ENCODE results near the gene CARD10. TPM values are rescaled to one million over a fixed set of nuclear protein-coding genes. Genes with fewer than 3 reads are reported as not detected.

The CARD10 gene
- polyA plus RNA-seq, 3 donors: 0.03 TPM; not detected in 2

DNA sequence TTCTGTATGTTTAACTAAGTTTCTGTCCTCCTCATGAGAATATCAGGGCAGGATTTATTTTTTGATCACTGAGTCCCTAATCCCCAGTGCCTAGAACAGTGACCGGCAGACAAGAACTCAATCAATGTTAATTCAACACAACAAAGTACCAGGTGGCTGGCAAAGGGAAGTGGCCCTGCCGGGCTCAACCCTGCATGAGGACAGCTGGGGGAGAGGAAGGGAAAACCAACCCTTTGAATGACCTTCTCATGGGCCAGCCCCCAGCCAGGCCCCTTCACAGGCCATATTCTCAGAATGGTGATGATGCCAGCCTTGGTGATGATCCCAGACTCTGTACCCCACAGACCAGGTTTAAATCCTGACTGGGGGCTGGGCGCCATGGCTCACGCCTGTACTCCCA, 31.6 kb downstream of the CARD10 start:
- Histone ChIP-seq H2AFZ (ENCODE audit: insufficient read depth, low read depth, low read length, poor library complexity, severe bottlenecking) (no peak overlapping the region), H3K36me3 (replicated peaks in 1 of 2; ENCODE audit: control insufficient read depth in 1 of 2, insufficient read depth in 2 of 2, low read length in 2 of 2) (peaks cover 0 to 3% of the 10 kb centered on the region in 2 donors), H3K27me3 (ENCODE audit: control insufficient read depth in 2 of 2, insufficient read depth in 2 of 2, low read length in 2 of 2) (no peaks in the 10 kb centered on the region), H3K4me1 (ENCODE audit: control insufficient read depth in 1 of 2, insufficient read depth in 2 of 2, low read length in 2 of 2) (peaks cover 37 to 50% of the 10 kb centered on the region in 2 donors), H3K9me3 (replicated peaks in 1 of 2; ENCODE audit: control insufficient read depth in 1 of 2, insufficient read depth in 1 of 2, low read length in 2 of 2) (no peaks in the 10 kb centered on the region), H4K20me1 (ENCODE audit: insufficient read depth, low read length) (peaks cover 22% of the 10 kb centered on the region), H3K4me2 (replicated peaks; ENCODE audit: extremely low read depth, low read length, poor library complexity, severe bottlenecking) (no peak overlapping the region), H3K27ac (ENCODE audit: low read depth in 1 of 2, low read length in 2 of 2) (no peak overlapping the region), H3K9ac (ENCODE audit: insufficient read depth, low read length, poor library complexity, severe bottlenecking) (no peak overlapping the region), H3K79me2 (ENCODE audit: insufficient read depth, low read length) (peaks cover 44% of the 10 kb centered on the region), H3K4me3 (replicated peaks in 1 of 3; ENCODE audit: low read depth in 2 of 3, low read length in 3 of 3) (no peak overlapping the region)
- TF ChIP-seq, protein P1, sequence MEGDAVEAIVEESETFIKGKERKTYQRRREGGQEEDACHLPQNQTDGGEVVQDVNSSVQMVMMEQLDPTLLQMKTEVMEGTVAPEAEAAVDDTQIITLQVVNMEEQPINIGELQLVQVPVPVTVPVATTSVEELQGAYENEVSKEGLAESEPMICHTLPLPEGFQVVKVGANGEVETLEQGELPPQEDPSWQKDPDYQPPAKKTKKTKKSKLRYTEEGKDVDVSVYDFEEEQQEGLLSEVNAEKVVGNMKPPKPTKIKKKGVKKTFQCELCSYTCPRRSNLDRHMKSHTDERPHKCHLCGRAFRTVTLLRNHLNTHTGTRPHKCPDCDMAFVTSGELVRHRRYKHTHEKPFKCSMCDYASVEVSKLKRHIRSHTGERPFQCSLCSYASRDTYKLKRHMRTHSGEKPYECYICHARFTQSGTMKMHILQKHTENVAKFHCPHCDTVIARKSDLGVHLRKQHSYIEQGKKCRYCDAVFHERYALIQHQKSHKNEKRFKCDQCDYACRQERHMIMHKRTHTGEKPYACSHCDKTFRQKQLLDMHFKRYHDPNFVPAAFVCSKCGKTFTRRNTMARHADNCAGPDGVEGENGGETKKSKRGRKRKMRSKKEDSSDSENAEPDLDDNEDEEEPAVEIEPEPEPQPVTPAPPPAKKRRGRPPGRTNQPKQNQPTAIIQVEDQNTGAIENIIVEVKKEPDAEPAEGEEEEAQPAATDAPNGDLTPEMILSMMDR (IDR thresholded peaks at IDR 0.05): no peak
- Mint-ChIP-seq H3K36me3 (peaks cover 7 to 8% of the 10 kb centered on the region in 2 donors), H3K4me1 (peaks cover 39% of the 10 kb centered on the region), H3K9me3 (no peaks in the 10 kb centered on the region), H3K27ac (peak overlapping the region in 3 of 7 donors; percentile 40 to 86 (median 47)), H3K27me3 (ENCODE audit: low read depth in 3 of 3) (peaks cover 0 to 6% (median 2%) of the 10 kb centered on the region in 3 donors), H3K4me3 (peak overlapping the region in 1 of 2 donors; percentile 97)
- intact Hi-C loops (cut with micrococcal nuclease): no loop called here
- 69% methylated on average over 3 of the region's 4 CpGs for WGBS (ENCODE audit: insufficient coverage)
- no peak for DNase-seq

DNA sequence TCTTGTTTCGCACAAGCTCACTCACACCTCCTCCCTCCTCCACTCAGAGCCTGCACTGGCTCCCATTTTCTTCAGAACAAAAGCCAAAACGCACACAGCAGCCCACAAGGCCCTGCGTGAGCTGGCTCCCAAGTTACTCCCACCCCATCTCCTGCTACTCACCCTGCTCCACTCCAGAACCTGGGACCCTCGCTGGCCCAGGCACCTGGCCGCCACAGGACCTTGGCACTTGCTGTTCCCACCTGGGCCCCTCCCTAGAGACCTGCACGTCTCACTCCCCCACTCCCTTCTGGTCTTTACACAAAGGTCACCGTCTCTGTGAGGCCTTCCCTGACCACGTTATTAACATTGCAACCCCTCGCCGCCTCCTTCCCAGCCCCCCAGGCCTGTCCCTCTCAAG, 32.1 kb downstream of the CARD10 start:
- Histone ChIP-seq H3K9me3 (replicated peaks in 1 of 2; ENCODE audit: control insufficient read depth in 1 of 2, insufficient read depth in 1 of 2, low read length in 2 of 2) (no peaks in the 10 kb centered on the region), H3K4me2 (replicated peaks; ENCODE audit: extremely low read depth, low read length, poor library complexity, severe bottlenecking) (peak overlapping the region; percentile 100), H3K4me1 (ENCODE audit: control insufficient read depth in 1 of 2, insufficient read depth in 2 of 2, low read length in 2 of 2) (peaks cover 35 to 54% of the 10 kb centered on the region in 2 donors), H2AFZ (ENCODE audit: insufficient read depth, low read depth, low read length, poor library complexity, severe bottlenecking) (no peak overlapping the region), H3K79me2 (ENCODE audit: insufficient read depth, low read length) (peaks cover 49% of the 10 kb centered on the region), H3K9ac (ENCODE audit: insufficient read depth, low read length, poor library complexity, severe bottlenecking) (no peak overlapping the region), H3K4me3 (replicated peaks in 1 of 3; ENCODE audit: low read depth in 2 of 3, low read length in 3 of 3) (peak overlapping the region in 1 of 3 experiments; percentile 97), H3K27ac (ENCODE audit: low read depth in 1 of 2, low read length in 2 of 2) (peak overlapping the region in 1 of 2 donors; percentile 93), H3K36me3 (replicated peaks in 1 of 2; ENCODE audit: control insufficient read depth in 1 of 2, insufficient read depth in 2 of 2, low read length in 2 of 2) (peaks cover 0 to 7% of the 10 kb centered on the region in 2 donors), H4K20me1 (ENCODE audit: insufficient read depth, low read length) (peaks cover 27% of the 10 kb centered on the region), H3K27me3 (ENCODE audit: control insufficient read depth in 2 of 2, insufficient read depth in 2 of 2, low read length in 2 of 2) (no peaks in the 10 kb centered on the region)
- Mint-ChIP-seq H3K4me3 (peak overlapping the region in 1 of 2 donors; percentile 97), H3K27ac (peak overlapping the region in 6 of 7 donors; percentile 86 to 96 (median 92)), H3K4me1 (peaks cover 43% of the 10 kb centered on the region), H3K9me3 (no peaks in the 10 kb centered on the region), H3K27me3 (ENCODE audit: low read depth in 3 of 3) (peaks cover 0 to 6% (median 2%) of the 10 kb centered on the region in 3 donors), H3K36me3 (peaks cover 11 to 12% of the 10 kb centered on the region in 2 donors)
- no peak for DNase-seq
- 82% methylated on average over 10 of the region's 10 CpGs for WGBS (ENCODE audit: insufficient coverage)
- TF ChIP-seq, protein P1 (IDR thresholded peaks at IDR 0.05): no peak
- intact Hi-C loops (cut with micrococcal nuclease): no loop called here
